ENCODE results near the gene ENPP6. TPM values are rescaled to one million over a fixed set of nuclear protein-coding genes. Genes with fewer than 3 reads are reported as not detected.

The ENPP6 gene
- total and polyA plus RNA-seq, 4 experiments from 2014 or later: not detected

DNA sequence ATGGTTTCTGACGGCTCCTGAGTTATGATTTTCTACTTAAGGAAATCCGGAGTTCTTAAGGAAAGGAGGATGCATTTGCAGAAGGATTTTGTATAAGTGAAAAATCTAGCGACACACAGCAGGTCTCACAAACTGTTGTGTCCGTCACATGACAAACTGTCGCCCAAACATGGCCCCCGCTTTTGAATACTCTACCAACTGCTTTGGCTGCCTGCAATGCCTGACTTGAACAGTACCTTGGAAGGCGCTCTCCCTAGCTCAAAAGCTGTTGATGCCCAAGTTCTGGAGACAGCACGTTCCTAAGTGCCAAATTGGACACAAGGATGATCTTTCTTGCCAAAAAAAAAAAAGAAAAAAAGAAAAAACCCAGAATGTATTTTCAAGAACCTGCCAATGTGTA, 103.2 kb downstream of the ENPP6 start:
- Histone ChIP-seq H3K4me1 (ENCODE audit: insufficient read depth, low read length) (no peaks in the 10 kb centered on the region), H3K27ac (ENCODE audit: low read depth, low read length) (no peak overlapping the region), H3K9me3 (ENCODE audit: control insufficient read depth in 1 of 2, low read length in 2 of 2) (no peaks in the 10 kb centered on the region), H3K27me3 (ENCODE audit: insufficient read depth, low read length) (no peaks in the 10 kb centered on the region), H3K4me3 (ENCODE audit: low read length in 2 of 2) (no peak overlapping the region), H3K36me3 (ENCODE audit: insufficient read depth, low read length) (no peaks in the 10 kb centered on the region)
- Mint-ChIP-seq H3K4me3 (no peak overlapping the region), H3K4me1 (peaks cover 0 to 2% (median 0%) of the 10 kb centered on the region in 4 donors), H3K9me3 (peaks cover 0 to 2% (median 0%) of the 10 kb centered on the region in 8 donors), H3K27me3 (peaks cover 5 to 14% of the 10 kb centered on the region in 2 donors), H3K27ac (no peak overlapping the region), H3K36me3 (no peaks in the 10 kb centered on the region)
- ChIA-PET CTCF (ENCODE audit: partially characterized antibody) (no interaction called here), POLR2A (ENCODE audit: partially characterized antibody) (no interaction called here)
- intact Hi-C loops (cut with micrococcal nuclease): no loop called here
- no peak for DNase-seq

DNA sequence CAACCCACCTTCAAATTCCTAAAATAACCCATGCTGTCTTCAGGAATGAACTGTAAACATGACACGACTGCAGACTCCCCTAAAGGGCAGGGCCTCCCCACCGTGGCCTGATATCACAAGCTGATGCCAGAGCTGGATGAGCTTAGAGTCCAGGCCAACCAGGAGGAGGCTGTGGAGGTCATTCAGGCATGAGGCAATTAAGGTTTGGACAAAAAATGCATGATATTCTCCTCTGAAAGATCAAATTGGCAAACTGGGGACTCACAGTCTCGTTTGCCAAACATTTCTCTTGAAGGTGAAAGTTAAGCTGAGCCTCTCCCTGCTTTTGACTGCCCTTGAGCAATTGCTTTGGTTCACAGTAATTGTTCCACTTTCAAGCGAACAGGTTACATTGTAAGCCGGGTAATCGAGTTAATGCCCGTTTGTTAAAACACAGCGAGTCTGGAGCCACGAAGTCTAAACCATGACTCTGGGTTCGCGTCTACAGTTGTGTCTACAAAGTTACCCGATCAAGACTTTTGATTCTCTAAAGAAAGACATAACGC, 105.6 kb downstream of the ENPP6 start:
- H3K27me3 Mint-ChIP-seq: peaks cover 8 to 14% of the 10 kb centered on the region in 2 donors
- intact Hi-C loops (cut with micrococcal nuclease): no loop called here
- Histone ChIP-seq H3K27ac (ENCODE audit: low read depth, low read length) (no peak overlapping the region), H3K9me3 (ENCODE audit: control insufficient read depth in 1 of 2, low read length in 2 of 2) (no peaks in the 10 kb centered on the region), H3K4me1 (ENCODE audit: insufficient read depth, low read length) (no peaks in the 10 kb centered on the region), H3K36me3 (ENCODE audit: insufficient read depth, low read length) (no peaks in the 10 kb centered on the region), H3K4me3 (ENCODE audit: low read length in 2 of 2) (no peak overlapping the region), H3K27me3 (ENCODE audit: insufficient read depth, low read length) (no peaks in the 10 kb centered on the region)
- ChIA-PET POLR2A (ENCODE audit: partially characterized antibody) (no interaction called here), CTCF (ENCODE audit: partially characterized antibody) (no interaction called here)
- H3K9me3 Mint-ChIP-seq: peaks cover 0 to 2% (median 0%) of the 10 kb centered on the region in 8 donors
- no peak overlapping the region for H3K4me3 Mint-ChIP-seq
- H3K36me3 Mint-ChIP-seq: no peaks in the 10 kb centered on the region
- DNase-seq: no peak
- no peak overlapping the region for H3K27ac Mint-ChIP-seq
- H3K4me1 Mint-ChIP-seq: peaks cover 0 to under 1% (median 0%) of the 10 kb centered on the region in 4 donors

- H3K36me3 ChIP-seq (ENCODE audit: insufficient read depth, low read length): no peaks in the 10 kb centered on the region
- H3K4me1 Mint-ChIP-seq: no peaks in the 10 kb centered on the region
- no peaks in the 10 kb centered on the region for H3K27me3 ChIP-seq (ENCODE audit: insufficient read depth, low read length)
- ChIA-PET CTCF (ENCODE audit: partially characterized antibody) (no interaction called here), POLR2A (ENCODE audit: partially characterized antibody) (no interaction called here)
- H3K4me1 ChIP-seq (ENCODE audit: insufficient read depth, low read length): no peaks in the 10 kb centered on the region
- no peak overlapping the region for H3K4me3 ChIP-seq (ENCODE audit: low read length in 2 of 2)
- no peaks in the 10 kb centered on the region for H3K36me3 Mint-ChIP-seq
- H3K27ac Mint-ChIP-seq: peak overlapping the region in 1 of 7 donors; percentile 66
- H3K9me3 ChIP-seq (ENCODE audit: control insufficient read depth in 1 of 2, low read length in 2 of 2): no peaks in the 10 kb centered on the region
- DNase-seq: no peak
- no peak overlapping the region for H3K4me3 Mint-ChIP-seq
- H3K27ac ChIP-seq (ENCODE audit: low read depth, low read length): no peak overlapping the region
- H3K27me3 Mint-ChIP-seq: peaks cover 8 to 15% of the 10 kb centered on the region in 2 donors
- intact Hi-C loops (cut with micrococcal nuclease): no loop called here
- peaks cover 0 to 2% (median 0%) of the 10 kb centered on the region in 8 donors for H3K9me3 Mint-ChIP-seq
These were observed 106.3 kb downstream of the ENPP6 start for GRCh38 chr4:184111233-184111832.

GRCh38 chr4:184110452-184111224, 107.0 kb downstream of the ENPP6 start:
- CTCF ChIA-PET (ENCODE audit: partially characterized antibody): no interaction called here
- POLR2A ChIA-PET (ENCODE audit: partially characterized antibody): no interaction called here
- Histone ChIP-seq H3K27ac (ENCODE audit: low read depth, low read length) (no peak overlapping the region), H3K27me3 (ENCODE audit: insufficient read depth, low read length) (no peaks in the 10 kb centered on the region), H3K9me3 (ENCODE audit: control insufficient read depth in 1 of 2, low read length in 2 of 2) (no peaks in the 10 kb centered on the region), H3K4me1 (ENCODE audit: insufficient read depth, low read length) (no peaks in the 10 kb centered on the region), H3K4me3 (ENCODE audit: low read length in 2 of 2) (no peak overlapping the region), H3K36me3 (ENCODE audit: insufficient read depth, low read length) (no peaks in the 10 kb centered on the region)
- H3K36me3 Mint-ChIP-seq: no peaks in the 10 kb centered on the region
- peaks cover 8 to 15% of the 10 kb centered on the region in 2 donors for H3K27me3 Mint-ChIP-seq
- H3K27ac Mint-ChIP-seq: no peak overlapping the region
- H3K4me3 Mint-ChIP-seq: no peak overlapping the region
- DNase-seq: no peak
- intact Hi-C loops (cut with micrococcal nuclease): no loop called here
- peaks cover 0 to 2% (median 0%) of the 10 kb centered on the region in 8 donors for H3K9me3 Mint-ChIP-seq
- H3K4me1 Mint-ChIP-seq: no peaks in the 10 kb centered on the region

- CTCF ChIA-PET (ENCODE audit: partially characterized antibody): interaction anchor here (1.4 kb wide), 1 partner anchor 11 kb away, joined by 4 read pairs; no protein-coding TSS in a partner anchor
- no peaks in the 10 kb centered on the region for H3K4me1 Mint-ChIP-seq
- peaks cover 0 to 2% (median 0%) of the 10 kb centered on the region in 8 donors for H3K9me3 Mint-ChIP-seq
- Histone ChIP-seq H3K36me3 (ENCODE audit: insufficient read depth, low read length) (no peaks in the 10 kb centered on the region), H3K27ac (ENCODE audit: low read depth, low read length) (no peak overlapping the region), H3K4me3 (ENCODE audit: low read length in 2 of 2) (no peak overlapping the region), H3K27me3 (ENCODE audit: insufficient read depth, low read length) (no peaks in the 10 kb centered on the region), H3K4me1 (ENCODE audit: insufficient read depth, low read length) (no peaks in the 10 kb centered on the region), H3K9me3 (ENCODE audit: control insufficient read depth in 1 of 2, low read length in 2 of 2) (no peaks in the 10 kb centered on the region)
- H3K36me3 Mint-ChIP-seq: no peaks in the 10 kb centered on the region
- DNase-seq: no peak
- POLR2A ChIA-PET (ENCODE audit: partially characterized antibody): no interaction called here
- H3K27me3 Mint-ChIP-seq: peaks cover 5 to 8% of the 10 kb centered on the region in 2 donors
- intact Hi-C loops (cut with micrococcal nuclease): no loop called here
- no peak overlapping the region for H3K27ac Mint-ChIP-seq
- H3K4me3 Mint-ChIP-seq: no peak overlapping the region
These were observed 109.6 kb downstream of the ENPP6 start for GRCh38 chr4:184108006-184108501.

- Histone ChIP-seq H3K27me3 (ENCODE audit: insufficient read depth, low read length) (no peaks in the 10 kb centered on the region), H3K36me3 (ENCODE audit: insufficient read depth, low read length) (no peaks in the 10 kb centered on the region), H3K9me3 (ENCODE audit: control insufficient read depth in 1 of 2, low read length in 2 of 2) (no peaks in the 10 kb centered on the region), H3K4me3 (ENCODE audit: low read length in 2 of 2) (no peak overlapping the region), H3K27ac (ENCODE audit: low read depth, low read length) (no peak overlapping the region), H3K4me1 (ENCODE audit: insufficient read depth, low read length) (no peaks in the 10 kb centered on the region)
- Mint-ChIP-seq H3K4me3 (no peak overlapping the region), H3K36me3 (no peaks in the 10 kb centered on the region), H3K27ac (no peak overlapping the region), H3K4me1 (peaks cover 0 to 2% (median 0%) of the 10 kb centered on the region in 4 donors), H3K27me3 (peaks cover 4 to 5% of the 10 kb centered on the region in 2 donors), H3K9me3 (peaks cover 0 to 2% (median 0%) of the 10 kb centered on the region in 8 donors)
- intact Hi-C loops (cut with micrococcal nuclease): no loop called here
- ChIA-PET CTCF (ENCODE audit: partially characterized antibody) (no interaction called here), POLR2A (ENCODE audit: partially characterized antibody) (no interaction called here)
- DNase-seq: no peak
These were observed 113.1 kb downstream of the ENPP6 start for GRCh38 chr4:184104419-184105101.

Data from CD4-positive, alpha-beta memory T cell (primary cell).